GM13977 (cell line): Measurements from ENCODE around the gene SIGLEC12.
"Not testable (repeated sequence)": the region's sequence is repeated elsewhere in the genome, so short reads cannot be mapped to it uniquely, and the experiment has no call there.

ENCODE experiments used
- DNase-seq: peaks from one replicate; pipeline ENCODE4 v3.0.0; 2012; ENCODE audit warnings: low spot score
- CTCF ChIP-seq: IDR thresholded peaks from 2 replicates; pipeline ENCODE4 v1.5.1; 2012; ENCODE audit warnings: mild to moderate bottlenecking, control low read depth; ENCODE audit not compliant: insufficient read depth; ENCODE audit errors: extremely low read depth, missing control alignments
- in situ Hi-C: fragments of 300-500 bp; cut with MboI; formaldehyde crosslinking; loops from one replicate; pipeline ENCODE4 v1.12.0; 2022; ENCODE audit warnings: low sequenced_read_pairs, low pct_unique_long_range_greater_than_20kb, mixed read lengths, inconsistent platforms; ENCODE audit not compliant: unreplicated experiment

SIGLEC12 gene

GRCh38 chr19:51470966-51471365, 30.6 kb downstream of the SIGLEC12 start:
- no peak for TF ChIP-seq CTCF
- in situ Hi-C loops: loop anchor here (10.0 kb wide), 1 partner anchor 184 kb away; no protein-coding TSS in a partner anchor
- DNase-seq: no peak

DNA sequence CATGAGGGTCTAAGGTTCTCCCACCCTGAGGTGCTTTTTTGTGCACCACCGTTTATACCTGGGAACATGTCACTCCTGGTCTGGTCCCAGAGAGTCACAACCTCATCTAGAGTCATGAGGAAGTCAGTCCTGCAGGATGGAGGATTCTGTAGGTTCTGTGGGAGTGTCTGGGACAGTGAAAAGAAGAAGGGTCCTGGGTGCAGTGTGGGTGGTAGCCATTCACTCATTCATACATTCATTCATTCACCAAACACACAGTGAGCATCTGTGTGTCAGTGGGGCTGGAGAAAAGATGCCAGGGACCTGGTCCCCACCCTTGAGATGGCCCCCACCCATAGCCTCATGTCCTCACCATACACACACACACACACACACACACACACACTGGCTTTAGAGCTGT, 32.0 kb downstream of the SIGLEC12 start:
- TF ChIP-seq CTCF: no peak
- DNase-seq: no peak
- in situ Hi-C loops: loop anchor here (10.0 kb wide), 1 partner anchor 185 kb away; no protein-coding TSS in a partner anchor

GRCh38 chr19:51469162-51469561, 32.4 kb downstream of the SIGLEC12 start:
- in situ Hi-C loops: no loop called here
- no peak for DNase-seq
- TF ChIP-seq CTCF: no peak

- no peak for DNase-seq
- in situ Hi-C loops: no loop called here
- no peak for TF ChIP-seq CTCF
These were observed 33.1 kb downstream of the SIGLEC12 start for GRCh38 chr19:51468545-51468920.

GRCh38 chr19:51467864-51468544, 33.6 kb downstream of the SIGLEC12 start:
- no peak for DNase-seq
- TF ChIP-seq CTCF: no peak

DNA sequence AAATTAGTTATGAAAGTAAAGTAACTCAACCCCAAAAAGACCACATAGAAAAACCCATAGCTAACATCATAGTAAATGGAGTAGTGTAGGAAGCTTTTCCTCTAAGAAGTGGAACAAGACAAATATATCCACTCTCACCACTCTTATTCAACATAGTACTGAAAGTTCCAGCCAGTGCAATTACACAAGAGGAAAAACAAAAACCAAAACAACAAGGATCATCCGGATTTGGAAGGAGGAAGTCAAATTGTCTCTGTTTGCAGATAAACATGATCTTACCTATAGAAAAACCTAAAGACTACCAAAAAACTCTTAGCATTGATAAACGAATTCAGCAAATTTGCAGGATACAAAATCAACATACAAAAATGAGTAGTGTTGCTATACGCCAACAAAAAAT, 34.9 kb downstream of the SIGLEC12 start:
- in situ Hi-C loops: no loop called here
- no peak for DNase-seq
- no peak for TF ChIP-seq CTCF

More at GRCh38 chr19:51467864-51468544, 33.6 kb downstream of the SIGLEC12 start:
- in situ Hi-C loops: no loop called here

DNA sequence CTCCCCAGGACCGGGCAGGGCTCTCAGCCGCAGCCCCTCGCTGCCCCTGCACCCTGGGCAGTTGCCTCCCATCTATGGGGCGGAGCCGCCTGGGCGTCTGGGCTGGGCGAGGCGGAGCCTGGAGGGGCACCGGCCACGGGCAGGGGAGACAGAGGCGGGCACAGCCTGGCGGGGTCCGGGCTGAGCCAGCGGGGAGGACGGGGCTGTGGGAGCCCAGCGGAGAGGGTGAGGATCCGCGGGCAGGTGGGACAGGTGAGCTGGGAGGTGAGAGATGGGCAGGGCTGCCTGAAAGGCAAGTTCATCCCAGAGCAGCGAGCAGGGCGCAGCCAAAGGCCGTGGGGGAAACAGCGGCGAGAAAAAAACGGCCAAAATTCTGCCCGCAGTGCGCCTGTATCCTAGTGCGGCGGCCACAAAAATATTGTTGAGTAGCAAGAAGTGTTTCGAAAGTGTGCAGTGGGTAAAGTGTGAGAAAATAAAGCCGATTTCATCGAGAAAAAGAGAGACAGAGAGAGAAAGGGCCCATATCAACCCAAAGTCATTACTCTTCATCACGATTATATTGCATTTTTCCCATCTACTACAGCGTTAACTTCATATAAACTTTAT, 37.5 kb downstream of the SIGLEC12 start:
- DNase-seq, in situ Hi-C loops: not testable (repeated sequence)
